Muscle layer of colon (tissue), 2 donors: ENCODE results near the gene COX14.
A peak's percentile ranks its signal among the peaks of the same experiment; 100 is the strongest.

Experiments used
- H3K27ac ChIP-seq: one replicate; pipeline ENCODE4 v1.7.0; 2013; ENCODE audit warnings: low read depth, mild to moderate bottlenecking, low read length, moderate library complexity
- H3K27me3 ChIP-seq, 2 donors: one replicate each; pipeline ENCODE4 v1.7.0; 2013; ENCODE audit warnings: low read length in 2 of 2, mild to moderate bottlenecking in 2 of 2; ENCODE audit not compliant: insufficient read depth in 2 of 2, control insufficient read depth in 1 of 2
- H3K36me3 ChIP-seq: one replicate; pipeline ENCODE4 v1.7.0; 2013; ENCODE audit warnings: mild to moderate bottlenecking, low read length; ENCODE audit not compliant: insufficient read depth
- H3K4me1 ChIP-seq: one replicate; pipeline ENCODE4 v1.7.0; 2013; ENCODE audit warnings: mild to moderate bottlenecking, low read length; ENCODE audit not compliant: insufficient read depth
- H3K4me3 ChIP-seq, 2 donors: one replicate each; pipeline ENCODE4 v1.7.0; 2013; ENCODE audit warnings: low read length in 2 of 2, low read depth in 1 of 2, mild to moderate bottlenecking in 1 of 2, moderate library complexity in 1 of 2
- H3K9ac ChIP-seq: one replicate; pipeline ENCODE4 v1.7.0; 2013; ENCODE audit warnings: low read length
- H3K9me3 ChIP-seq: one replicate; pipeline ENCODE4 v1.7.0; 2013; ENCODE audit warnings: mild to moderate bottlenecking, low read length
- donor health status: abdominal sarcoma.
- donor health status: Adenocarcinoma of cecum.

COX14 gene

GRCh38 chr12:50086148-50086547 lies 25.9 kb upstream of the COX14 start:
- Histone ChIP-seq H3K9ac (peak overlapping the region; percentile 61), H3K4me3 (peak overlapping the region in 1 of 2 donors; percentile 70), H3K27ac (peak overlapping the region; percentile 95), H3K4me1 (no peaks in the 10 kb centered on the region), H3K9me3 (no peaks in the 10 kb centered on the region), H3K27me3 (no peaks in the 10 kb centered on the region), H3K36me3 (peaks cover 42% of the 10 kb centered on the region)

DNA sequence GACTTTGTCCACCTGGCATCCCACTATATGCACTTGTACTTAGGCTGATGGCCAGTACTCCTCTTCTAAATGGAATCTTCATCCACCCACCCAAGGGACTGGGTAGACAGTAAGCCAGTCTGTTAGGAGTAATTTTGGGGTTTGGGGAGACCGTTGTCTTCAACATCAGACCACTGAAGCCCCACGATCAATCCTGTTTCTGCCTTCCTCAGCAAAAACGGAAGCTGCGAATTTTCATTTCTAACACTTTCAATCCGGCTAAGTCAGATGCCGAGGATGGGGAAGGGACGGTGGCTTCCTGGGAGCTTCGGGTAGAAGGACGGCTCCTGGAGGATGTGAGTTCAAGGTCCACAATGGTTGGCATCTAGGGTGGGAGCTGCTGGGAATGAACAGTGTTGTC lies 24.9 kb upstream of the COX14 start:
- Histone ChIP-seq H3K9me3 (no peaks in the 10 kb centered on the region), H3K36me3 (peaks cover 52% of the 10 kb centered on the region), H3K4me3 (no peak overlapping the region), H3K27me3 (no peaks in the 10 kb centered on the region), H3K9ac (no peak overlapping the region), H3K27ac (no peak overlapping the region), H3K4me1 (no peaks in the 10 kb centered on the region)

DNA sequence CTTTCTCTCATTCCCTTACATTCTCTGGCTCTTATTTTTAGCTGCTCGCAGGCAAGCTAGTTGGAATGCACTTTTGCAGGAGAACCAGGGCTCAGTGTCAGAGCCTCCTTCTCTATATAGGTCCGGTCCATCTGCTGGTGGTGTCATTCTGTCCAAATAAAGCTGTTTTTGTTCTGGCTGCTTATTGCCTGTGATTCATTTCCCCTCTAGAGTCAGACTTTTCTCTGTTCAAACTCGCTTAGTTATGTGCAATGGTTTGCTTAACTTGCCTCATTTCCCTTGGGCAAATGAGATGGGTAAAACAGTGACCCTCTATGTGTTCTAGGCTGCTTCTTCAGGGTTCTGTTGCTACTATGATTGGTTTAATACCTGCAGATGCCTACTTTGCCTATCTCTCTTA lies 24.0 kb upstream of the COX14 start:
- Histone ChIP-seq H3K4me1 (no peaks in the 10 kb centered on the region), H3K9me3 (no peaks in the 10 kb centered on the region), H3K4me3 (no peak overlapping the region), H3K27me3 (no peaks in the 10 kb centered on the region), H3K9ac (no peak overlapping the region), H3K27ac (no peak overlapping the region), H3K36me3 (peaks cover 58% of the 10 kb centered on the region)

DNA sequence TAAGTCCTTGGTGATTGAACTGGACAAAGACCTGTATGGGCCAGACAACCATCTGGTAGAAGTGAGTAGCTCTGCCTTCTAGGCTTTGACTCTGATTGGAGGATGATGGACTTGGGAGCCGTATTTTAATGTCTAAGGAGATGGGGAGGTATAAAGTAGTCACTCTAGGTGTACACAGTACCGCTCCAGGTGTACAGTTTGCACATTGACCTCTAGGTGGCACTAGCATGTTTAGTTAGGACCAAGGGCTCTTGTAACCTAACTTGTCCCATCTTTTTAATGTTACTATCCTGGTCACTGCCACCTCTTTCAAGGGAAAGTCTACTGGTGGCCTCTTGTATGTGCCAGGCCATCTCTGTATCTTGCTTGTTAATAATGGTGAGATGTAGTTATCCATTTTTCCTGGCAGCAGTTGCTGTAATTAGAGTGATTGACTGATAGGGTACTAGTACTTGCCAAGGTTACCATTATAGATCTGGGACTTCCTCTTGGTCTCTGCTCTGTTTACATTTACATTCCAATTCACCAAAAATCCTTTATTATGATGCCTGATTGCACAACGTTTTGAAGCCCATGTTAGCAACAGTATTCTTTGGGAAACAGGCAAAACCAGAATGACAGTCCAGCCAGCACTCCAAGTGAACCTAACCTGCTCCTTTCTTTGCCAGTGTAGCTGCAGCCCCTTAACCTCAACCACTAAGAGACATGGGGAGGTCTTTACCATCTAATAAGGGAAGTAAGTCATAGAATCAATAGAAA lies 23.3 kb upstream of the COX14 start:
- no peaks in the 10 kb centered on the region for H3K4me1 ChIP-seq
- H3K9me3 ChIP-seq: no peaks in the 10 kb centered on the region
- H3K27ac ChIP-seq: no peak overlapping the region
- no peak overlapping the region for H3K4me3 ChIP-seq
- no peaks in the 10 kb centered on the region for H3K27me3 ChIP-seq
- peaks cover 66% of the 10 kb centered on the region for H3K36me3 ChIP-seq
- H3K9ac ChIP-seq: no peak overlapping the region

- Histone ChIP-seq H3K27me3 (no peaks in the 10 kb centered on the region), H3K4me3 (no peak overlapping the region), H3K36me3 (peaks cover 73% of the 10 kb centered on the region), H3K9ac (no peak overlapping the region), H3K9me3 (no peaks in the 10 kb centered on the region), H3K4me1 (no peaks in the 10 kb centered on the region), H3K27ac (no peak overlapping the region)
These were observed 22.3 kb upstream of the COX14 start for GRCh38 chr12:50089730-50090129.

- H3K9ac ChIP-seq: no peak overlapping the region
- H3K27ac ChIP-seq: no peak overlapping the region
- no peaks in the 10 kb centered on the region for H3K4me1 ChIP-seq
- H3K36me3 ChIP-seq: peaks cover 80% of the 10 kb centered on the region
- no peaks in the 10 kb centered on the region for H3K9me3 ChIP-seq
- H3K27me3 ChIP-seq: no peaks in the 10 kb centered on the region
- no peak overlapping the region for H3K4me3 ChIP-seq
These were observed 21.6 kb upstream of the COX14 start for GRCh38 chr12:50090391-50090790.

DNA sequence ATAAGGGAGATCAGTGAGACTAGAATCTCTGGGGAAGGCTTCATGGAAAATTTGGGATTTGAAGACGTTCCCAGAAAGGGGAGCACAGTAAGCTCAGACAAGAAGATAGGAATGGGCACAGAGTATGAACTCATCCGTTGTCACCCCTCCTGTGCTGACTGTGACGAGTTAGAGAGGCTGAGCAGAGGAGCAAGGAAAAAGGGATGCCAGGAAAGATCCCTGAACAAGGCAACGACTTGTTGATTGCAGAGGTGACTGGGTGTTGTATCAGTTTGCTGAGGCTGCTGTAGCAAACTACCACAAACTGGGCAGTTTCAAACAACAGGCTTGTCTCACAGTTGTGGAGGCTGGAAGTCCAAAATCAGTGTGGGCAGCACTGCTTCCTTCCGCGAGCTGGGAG lies 14.1 kb upstream of the COX14 start:
- no peaks in the 10 kb centered on the region for H3K4me1 ChIP-seq
- H3K4me3 ChIP-seq: no peak overlapping the region
- H3K27ac ChIP-seq: no peak overlapping the region
- no peak overlapping the region for H3K9ac ChIP-seq
- H3K9me3 ChIP-seq: no peaks in the 10 kb centered on the region
- no peaks in the 10 kb centered on the region for H3K27me3 ChIP-seq
- peaks cover 63% of the 10 kb centered on the region for H3K36me3 ChIP-seq

- no peak overlapping the region for H3K27ac ChIP-seq
- no peaks in the 10 kb centered on the region for H3K9me3 ChIP-seq
- no peak overlapping the region for H3K9ac ChIP-seq
- no peak overlapping the region for H3K4me3 ChIP-seq
- peaks cover 11% of the 10 kb centered on the region for H3K4me1 ChIP-seq
- peaks cover 51% of the 10 kb centered on the region for H3K36me3 ChIP-seq
- no peaks in the 10 kb centered on the region for H3K27me3 ChIP-seq
These were observed 12.6 kb upstream of the COX14 start for GRCh38 chr12:50099302-50100008.

DNA sequence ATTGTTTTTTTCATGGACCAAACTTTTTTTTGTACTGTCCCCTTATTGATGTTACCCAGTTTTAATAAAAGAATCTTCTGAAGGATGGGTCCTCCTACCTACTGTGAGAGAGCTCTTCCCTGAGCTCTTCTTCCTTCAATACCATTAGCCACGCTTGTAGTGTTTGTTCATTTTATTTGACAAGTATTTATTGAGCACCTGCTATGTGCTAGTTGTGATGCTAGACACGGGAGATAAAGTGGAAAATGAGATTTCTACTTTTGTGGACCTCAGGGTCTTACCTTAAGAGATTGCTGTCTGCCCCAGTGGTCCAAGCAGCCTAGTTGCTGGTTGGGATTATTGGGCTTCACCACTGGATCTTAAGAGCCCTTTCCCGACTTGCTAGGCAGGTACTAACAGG lies 11.5 kb upstream of the COX14 start:
- Histone ChIP-seq H3K27ac (no peak overlapping the region), H3K9ac (no peak overlapping the region), H3K9me3 (no peaks in the 10 kb centered on the region), H3K4me1 (peaks cover 11% of the 10 kb centered on the region), H3K4me3 (no peak overlapping the region), H3K36me3 (peaks cover 40% of the 10 kb centered on the region), H3K27me3 (no peaks in the 10 kb centered on the region)

- Histone ChIP-seq H3K27me3 (no peaks in the 10 kb centered on the region), H3K9ac (no peak overlapping the region), H3K27ac (no peak overlapping the region), H3K9me3 (no peaks in the 10 kb centered on the region), H3K36me3 (peaks cover 29% of the 10 kb centered on the region), H3K4me3 (no peak overlapping the region), H3K4me1 (peaks cover 11% of the 10 kb centered on the region)
These were observed 10.4 kb upstream of the COX14 start for GRCh38 chr12:50101663-50102062.

DNA sequence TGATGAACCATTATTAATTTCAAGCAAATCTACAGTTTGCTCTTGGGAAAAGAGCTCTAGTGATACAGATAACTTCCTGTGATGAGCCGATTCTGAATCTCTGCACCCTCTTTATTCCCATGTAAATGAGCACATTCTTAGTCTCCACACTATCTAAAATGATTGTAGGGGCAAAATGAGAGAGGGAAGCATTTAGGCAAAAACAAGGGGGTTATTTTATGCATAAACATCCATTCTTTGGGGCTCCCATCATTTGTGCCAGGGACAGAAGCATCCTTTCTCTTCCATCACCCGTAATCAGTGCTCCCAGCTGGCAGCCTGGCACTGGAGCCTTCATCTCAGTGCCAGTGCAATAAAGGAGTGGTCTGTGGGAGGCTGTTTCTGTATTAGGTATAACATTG lies 9.9 kb upstream of the COX14 start:
- no peak overlapping the region for H3K27ac ChIP-seq
- H3K4me1 ChIP-seq: peaks cover 11% of the 10 kb centered on the region
- H3K9me3 ChIP-seq: no peaks in the 10 kb centered on the region
- H3K4me3 ChIP-seq: no peak overlapping the region
- no peak overlapping the region for H3K9ac ChIP-seq
- H3K27me3 ChIP-seq: no peaks in the 10 kb centered on the region
- peaks cover 24% of the 10 kb centered on the region for H3K36me3 ChIP-seq
